ENCODE data around the gene LRP5. TPM values are rescaled to one million over a fixed set of nuclear protein-coding genes. Genes with fewer than 3 reads are reported as not detected.
A peak's percentile ranks its signal among the peaks of the same experiment; 100 is the strongest.

The LRP5 gene
- total RNA-seq, 1 donor from 2014 or later = 101 TPM

- peaks cover 68% of the 10 kb centered on the region for H3K4me1 ChIP-seq
Observed at GRCh38 chr11:68374531-68374930, 62.1 kb downstream of the LRP5 start.

GRCh38 chr11:68375337-68375736 lies 62.9 kb downstream of the LRP5 start:
- H3K4me1 ChIP-seq = peaks cover 70% of the 10 kb centered on the region
- no peaks in the 10 kb centered on the region for H3K9me3 ChIP-seq
- H3K4me3 ChIP-seq = no peak overlapping the region
- ATAC-seq = no peak
- no peak for TF ChIP-seq CTCF (IDR thresholded peaks at IDR 0.05)
- intact Hi-C loops (cut with DNase I) = no loop called here
- peak overlapping the region; percentile 73 for H3K27ac ChIP-seq
- H3K36me3 ChIP-seq = no peaks in the 10 kb centered on the region
- no peak for DNase-seq
- no peaks in the 10 kb centered on the region for H3K27me3 ChIP-seq

More at GRCh38 chr11:68374531-68374930, 62.1 kb downstream of the LRP5 start:
- Histone ChIP-seq H3K27me3 (no peaks in the 10 kb centered on the region), H3K36me3 (no peaks in the 10 kb centered on the region), H3K9me3 (no peaks in the 10 kb centered on the region), H3K27ac (peak overlapping the region; percentile 73), H3K4me3 (no peak overlapping the region)
- intact Hi-C loops (cut with DNase I) = no loop called here
- no peak for TF ChIP-seq CTCF (IDR thresholded peaks at IDR 0.05)
- ATAC-seq = no peak
- no peak for DNase-seq

GRCh38 chr11:68375766-68376165 lies 63.4 kb downstream of the LRP5 start:
- H3K27ac ChIP-seq = no peak overlapping the region
- intact Hi-C loops (cut with DNase I) = no loop called here
- H3K4me1 ChIP-seq = peaks cover 70% of the 10 kb centered on the region
- H3K4me3 ChIP-seq = no peak overlapping the region
- H3K9me3 ChIP-seq = no peaks in the 10 kb centered on the region
- DNase-seq (no peak), ATAC-seq (no peak)
- TF ChIP-seq CTCF (IDR thresholded peaks at IDR 0.05) = no peak
- no peaks in the 10 kb centered on the region for H3K36me3 ChIP-seq
- H3K27me3 ChIP-seq = no peaks in the 10 kb centered on the region

GRCh38 chr11:68377389-68377795 lies 65.0 kb downstream of the LRP5 start:
- Histone ChIP-seq H3K27me3 (no peaks in the 10 kb centered on the region), H3K27ac (no peak overlapping the region), H3K36me3 (no peaks in the 10 kb centered on the region), H3K4me1 (peaks cover 73% of the 10 kb centered on the region), H3K4me3 (no peak overlapping the region), H3K9me3 (no peaks in the 10 kb centered on the region)
- no peak for DNase-seq
- intact Hi-C loops (cut with DNase I) = no loop called here
- no peak for TF ChIP-seq CTCF (IDR thresholded peaks at IDR 0.05)
- no peak for ATAC-seq

GRCh38 chr11:68379206-68379605 lies 66.8 kb downstream of the LRP5 start:
- Histone ChIP-seq H3K27me3 (no peaks in the 10 kb centered on the region), H3K4me3 (no peak overlapping the region), H3K9me3 (no peaks in the 10 kb centered on the region), H3K4me1 (peaks cover 81% of the 10 kb centered on the region), H3K27ac (peak overlapping the region; percentile 71), H3K36me3 (no peaks in the 10 kb centered on the region)
- intact Hi-C loops (cut with DNase I) = no loop called here
- no peak for TF ChIP-seq CTCF (IDR thresholded peaks at IDR 0.05)
- ATAC-seq (no peak), DNase-seq (no peak)
